Heart right ventricle (tissue), 16 donors: ENCODE measurements around the gene C2orf76. TPM values are rescaled to one million over a fixed set of nuclear protein-coding genes. Genes with fewer than 3 reads are reported as not detected.
A peak's percentile ranks its signal among the peaks of the same experiment; 100 is the strongest.

Source experiments
- ATAC-seq, 8 donors: fragments of 200-7000 bp; cut with Tn5 transposase; one replicate each; pipeline ENCODE4 v1.9.1; 2020; ENCODE audit warnings: mild to moderate bottlenecking in 8 of 8, moderate library complexity in 8 of 8, moderate number of reproducible peaks in 1 of 8
- DNase-seq, 2 donors: peaks; one replicate each; pipeline ENCODE4 v3.0.0-alpha.2; 2020
- H3K27ac ChIP-seq, 10 donors: fragments of 200-600 bp; sonication (generic) in 2 of 10; one replicate each; pipeline versions ENCODE4 v1.5.0 to v1.8.0; 2020 to 2022; ENCODE audit warnings: mild to moderate bottlenecking in 3 of 10
- H3K27me3 ChIP-seq, 7 donors: fragments of 200-600 bp; one replicate each; pipeline ENCODE4 v1.8.0; 2021 to 2022; ENCODE audit warnings: mild to moderate bottlenecking in 2 of 7
- H3K36me3 ChIP-seq, 9 donors: fragments of 200-600 bp; sonication (generic) in 1 of 9; one replicate each; pipeline versions ENCODE4 v1.5.0 to v1.8.0; 2020 to 2022; ENCODE audit warnings: mild to moderate bottlenecking in 2 of 9
- H3K4me1 ChIP-seq, 9 donors: fragments of 200-600 bp; sonication (generic) in 1 of 9; one replicate each; pipeline versions ENCODE4 v1.5.0 to v1.8.0; 2020 to 2022; ENCODE audit warnings: mild to moderate bottlenecking in 4 of 9
- H3K4me3 ChIP-seq, 10 donors: fragments of 200-600 bp; sonication (generic) in 2 of 10; one replicate each; pipeline versions ENCODE4 v1.5.0 to v1.8.0; 2020 to 2022; ENCODE audit warnings: mild to moderate bottlenecking in 7 of 10, moderate library complexity in 2 of 10
- H3K9me3 ChIP-seq, 11 donors: fragments of 200-600 bp in 10 of 11; sonication (generic) in 2 of 11; one replicate each; pipeline versions ENCODE4 v1.5.0 to v1.8.0; 2013 to 2022; ENCODE audit warnings: mild to moderate bottlenecking in 2 of 11, control low read depth in 1 of 11, moderate library complexity in 1 of 11
- WGBS, 2 donors: extraction: QIAGEN DNeasy Blood & Tissue Kit; methylation state at CpG; one replicate each; pipeline ENCODE4 v1.1.7; 2013; ENCODE audit warnings: inconsistent platforms in 1 of 2; 5-methylcytosine and 5-hydroxymethylcytosine counted together
- intact Hi-C, 10 donors: fragments of 100-400 bp; cut with DNase I; formaldehyde crosslinking; loops; one replicate each; pipeline versions ENCODE4 v1.11.1 to v1.14.2; 2022
- polyA plus RNA-seq, 2 donors: library from polyadenylated mRNA; stranded (reverse); fragments of 200-250 nt; gene quantifications; one replicate each; pipeline ENCODE4 v1.2.3, GENCODE V29; 2013
- total RNA-seq, 10 donors: library from RNA; stranded (reverse); fragmentation: NEBNext Ultra II Directional in 3 of 10; extraction: Animal tissue kit (Norgen Biotek cat#: 25700) in 3 of 10; gene quantifications; one replicate each; pipeline versions ENCODE4 v1.2.1 to v1.2.4, GENCODE V29; 2021 to 2023
- TF ChIP-seq, protein P1 (sequence below), 9 donors: fragments of 200-600 bp; sonication (generic) in 2 of 9; IDR thresholded peaks; one replicate each; pipeline versions ENCODE4 v1.5.0 to v1.8.0; 2021 to 2022; ENCODE audit warnings: antibody characterized with exemption in 9 of 9, mild to moderate bottlenecking in 5 of 9, moderate library complexity in 1 of 9
- donor health status: Arrhythmogenic right ventricular cardiomyopathy.
- donor health status: ischemic (EF 13 %, LVEDD 7.1; RV severe dilation, severe dysfunction).
- donor health status: healthy with polysubstance abuse.
- donor health status: DM: no; HTN: yes; CAD: no.
- donor health status: DM: no; HTN: no; CAD: no.
- donor health status: ischemic (EF 25% LVEDD 6.9; RV normal size, moderate dysfunction).
- donor health status: ischemic (EF 25% LVEDD 5.7; RV mildly dilated, moderate dysfunction).
- donor health status: healthy.
- donor health status: DM: yes; HTN: yes; CAD: no.
- donor health status: Ischemic cardiomyopathy.
- donor health status: ischemic (EF 35%, LVEDD 5.7; RV mildly dilated, moderate dysfunction).
- donor health status: nonischemic (EF 11% LVEDD 7.7; RV severe dilation, severe dysfunction).
- donor health status: DM: yes; HTN: yes; CAD: no.
- donor health status: PGD.
- donor health status: ischemic (EF 29% LVEDD 5.4; RV normal size, mild dysfunction).
- donor health status: nonischemic (EF 23%, LVEDD 6.1; RV moderate dilation, normal function).

Gene C2orf76
- total and polyA plus RNA-seq, 12 donors, result 5.1 to 12.2 (median 8.4) TPM

DNA sequence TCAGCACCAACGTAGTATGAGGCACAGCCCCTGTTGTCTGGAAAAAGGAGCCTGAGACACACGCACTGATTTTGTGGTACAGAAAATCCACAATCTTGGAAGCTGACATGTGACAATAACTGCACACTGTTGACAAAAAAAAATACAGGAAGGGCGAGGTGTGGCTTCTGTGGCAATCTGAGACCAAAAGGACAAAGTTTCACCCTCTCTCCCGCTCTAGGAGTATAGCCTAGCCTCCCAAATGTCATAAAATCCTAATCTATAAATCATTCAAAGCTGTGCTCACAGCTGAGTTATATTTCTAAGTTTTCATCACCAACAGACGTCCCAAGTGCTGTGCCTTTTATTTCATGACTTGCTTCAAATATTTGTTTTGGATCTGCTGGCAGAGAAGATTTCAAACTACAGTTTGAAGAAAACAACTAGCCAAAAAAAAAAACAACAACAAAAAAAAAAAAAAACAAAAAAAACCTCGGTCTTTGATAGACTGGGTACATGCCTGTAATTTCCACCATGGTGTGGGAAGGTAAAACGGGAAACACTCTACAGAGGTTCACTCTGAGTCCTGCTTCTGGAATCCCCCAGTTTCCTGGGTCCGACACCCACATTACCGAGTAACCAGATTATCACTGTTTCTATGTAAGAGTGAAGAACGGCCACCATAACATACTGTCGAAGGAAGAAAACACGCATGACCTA is 61.0 kb downstream of the C2orf76 start:
- Histone ChIP-seq H3K27me3 (no peaks in the 10 kb centered on the region), H3K4me1 (peaks cover 0 to 32% (median 8%) of the 10 kb centered on the region in 9 donors), H3K36me3 (peaks cover 0 to 4% (median 0%) of the 10 kb centered on the region in 9 donors), H3K4me3 (peak overlapping the region in 8 of 10 donors; percentile 8 to 41 (median 34)), H3K27ac (peak overlapping the region in 9 of 10 donors; percentile 47 to 87 (median 80)), H3K9me3 (no peaks in the 10 kb centered on the region)
- intact Hi-C loops, result no loop called here
- no peak for DNase-seq
- peak in 7 of 8 donors; percentile 26 to 62 (median 41) for ATAC-seq
- 55 to 67% methylated on average over 12 of the region's 12 CpGs for WGBS, 2 donors
- TF ChIP-seq, protein P1, sequence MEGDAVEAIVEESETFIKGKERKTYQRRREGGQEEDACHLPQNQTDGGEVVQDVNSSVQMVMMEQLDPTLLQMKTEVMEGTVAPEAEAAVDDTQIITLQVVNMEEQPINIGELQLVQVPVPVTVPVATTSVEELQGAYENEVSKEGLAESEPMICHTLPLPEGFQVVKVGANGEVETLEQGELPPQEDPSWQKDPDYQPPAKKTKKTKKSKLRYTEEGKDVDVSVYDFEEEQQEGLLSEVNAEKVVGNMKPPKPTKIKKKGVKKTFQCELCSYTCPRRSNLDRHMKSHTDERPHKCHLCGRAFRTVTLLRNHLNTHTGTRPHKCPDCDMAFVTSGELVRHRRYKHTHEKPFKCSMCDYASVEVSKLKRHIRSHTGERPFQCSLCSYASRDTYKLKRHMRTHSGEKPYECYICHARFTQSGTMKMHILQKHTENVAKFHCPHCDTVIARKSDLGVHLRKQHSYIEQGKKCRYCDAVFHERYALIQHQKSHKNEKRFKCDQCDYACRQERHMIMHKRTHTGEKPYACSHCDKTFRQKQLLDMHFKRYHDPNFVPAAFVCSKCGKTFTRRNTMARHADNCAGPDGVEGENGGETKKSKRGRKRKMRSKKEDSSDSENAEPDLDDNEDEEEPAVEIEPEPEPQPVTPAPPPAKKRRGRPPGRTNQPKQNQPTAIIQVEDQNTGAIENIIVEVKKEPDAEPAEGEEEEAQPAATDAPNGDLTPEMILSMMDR (IDR thresholded peaks at IDR 0.05), result no peak

DNA sequence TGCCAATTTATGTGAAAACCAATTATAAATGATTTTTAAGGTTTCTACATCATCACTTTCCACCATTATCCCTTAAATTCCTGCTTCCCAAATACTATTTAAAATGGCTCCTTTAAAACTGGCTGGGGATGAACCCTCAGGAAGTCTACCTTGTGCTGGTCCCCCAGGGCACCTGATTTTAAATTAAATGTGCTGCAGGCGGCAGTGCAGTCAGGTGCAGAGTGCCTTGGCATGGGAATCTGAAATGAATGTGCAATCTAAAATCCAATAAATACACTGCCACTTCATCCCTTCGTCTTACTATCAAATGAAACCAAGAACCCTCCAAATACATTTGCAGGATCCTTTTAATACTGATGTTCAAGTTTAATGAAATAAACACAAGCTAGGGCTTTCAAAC is 61.8 kb downstream of the C2orf76 start:
- peak in 3 of 8 donors; percentile 46 to 55 (median 52) for ATAC-seq

DNA sequence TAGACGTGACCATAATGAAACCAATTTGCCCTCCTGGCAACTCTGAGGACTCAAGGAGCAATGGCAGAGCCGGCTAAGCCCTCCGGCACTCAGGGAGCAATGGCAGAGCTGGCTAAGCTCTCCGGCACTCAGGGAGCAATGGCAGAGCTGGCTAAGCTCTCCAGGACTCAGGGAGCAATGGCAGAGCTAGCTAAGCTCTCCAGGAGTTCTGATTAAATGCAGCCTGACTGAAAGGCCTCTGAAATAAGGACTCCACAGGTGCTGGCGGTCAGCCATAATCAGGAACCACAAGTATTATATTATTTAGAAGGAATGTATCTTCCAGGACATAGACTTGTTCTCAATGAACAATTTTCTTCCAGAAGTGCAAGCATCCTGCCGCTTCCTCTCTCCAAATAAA is 65.2 kb downstream of the C2orf76 start:
- no peak for ATAC-seq
- Histone ChIP-seq H3K4me3 (no peak overlapping the region), H3K4me1 (peaks cover 0 to 18% (median 7%) of the 10 kb centered on the region in 9 donors), H3K9me3 (no peaks in the 10 kb centered on the region), H3K27me3 (no peaks in the 10 kb centered on the region), H3K27ac (peak overlapping the region in 1 of 10 donors; percentile 28), H3K36me3 (peaks cover 0 to 4% (median 0%) of the 10 kb centered on the region in 9 donors)
- 92 to 97% methylated on average over 6 of the region's 6 CpGs for WGBS, 2 donors
- TF ChIP-seq, protein P1 (IDR thresholded peaks at IDR 0.05), result no peak
- DNase-seq, result no peak
- intact Hi-C loops, result no loop called here

More for the DNA sequence above, 61.8 kb downstream of the C2orf76 start:
- Histone ChIP-seq H3K27me3 (no peaks in the 10 kb centered on the region), H3K4me1 (peaks cover 0 to 32% (median 8%) of the 10 kb centered on the region in 9 donors), H3K9me3 (no peaks in the 10 kb centered on the region), H3K36me3 (peaks cover 0 to 4% (median 0%) of the 10 kb centered on the region in 9 donors), H3K27ac (peak overlapping the region in 7 of 10 donors; percentile 47 to 87 (median 80)), H3K4me3 (no peak overlapping the region)
- 70 to 72% methylated on average over 2 of the region's 2 CpGs for WGBS, 2 donors
- no peak for DNase-seq
- TF ChIP-seq, protein P1 (IDR thresholded peaks at IDR 0.05), result peak in 1 of 9 donors; percentile 8
- intact Hi-C loops, result no loop called here

DNA sequence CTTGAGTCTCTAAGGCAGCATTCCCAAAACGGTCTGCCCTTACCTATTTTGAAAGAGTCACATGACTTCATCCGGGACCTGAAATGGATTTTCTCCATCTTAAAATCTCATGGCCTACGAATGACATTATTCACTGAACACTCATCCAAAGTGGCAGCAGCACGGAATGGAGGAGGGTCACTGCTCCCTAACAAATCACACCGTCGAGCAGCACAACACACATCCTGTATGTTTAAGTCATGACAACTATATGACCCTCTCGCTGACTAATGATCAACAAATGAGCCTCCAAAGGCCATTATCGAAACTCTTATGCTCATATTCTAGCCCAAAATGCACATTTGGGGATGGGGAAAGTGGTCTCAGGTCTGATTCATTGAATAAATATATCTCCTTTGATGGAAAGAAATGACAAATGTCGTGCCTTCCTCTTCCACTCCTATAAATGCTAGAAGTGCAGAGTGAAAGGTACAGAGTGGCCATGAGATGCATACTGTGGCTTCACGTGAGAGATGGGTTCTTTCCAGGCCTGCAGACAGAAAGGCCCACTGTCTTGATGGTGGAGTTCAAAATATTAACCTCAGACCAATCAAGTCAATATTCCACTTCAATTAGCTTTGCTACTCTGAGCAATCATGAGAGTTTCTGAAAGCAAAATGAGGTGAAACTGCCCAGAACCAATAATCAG is 70.8 kb downstream of the C2orf76 start:
- no peaks in the 10 kb centered on the region for H3K36me3 ChIP-seq
- peaks cover 0 to 18% (median 3%) of the 10 kb centered on the region in 9 donors for H3K4me1 ChIP-seq
- 91 to 93% methylated on average over 10 of the region's 10 CpGs for WGBS, 2 donors
- no peak overlapping the region for H3K27ac ChIP-seq
- ATAC-seq (no peak), DNase-seq (no peak)
- no peaks in the 10 kb centered on the region for H3K9me3 ChIP-seq
- TF ChIP-seq, protein P1 (IDR thresholded peaks at IDR 0.05), result no peak
- intact Hi-C loops, result loop anchor here in 3 of 10 donors (10.0 kb wide), 3 partner anchors 71 to 411 kb away; partner anchors contain the start of gene STEAP3 (in 1 of the 3)
- no peaks in the 10 kb centered on the region for H3K27me3 ChIP-seq
- H3K4me3 ChIP-seq, result no peak overlapping the region
